ENCODE measurements around the gene FBRSL1. TPM values are rescaled to one million over a fixed set of nuclear protein-coding genes. Genes with fewer than 3 reads are reported as not detected.

Gene FBRSL1
- total and polyA plus RNA-seq, 4 donors, result 2.5 to 35.5 (median 5.6) TPM

GRCh38 chr12:132495165-132495544 is 5.2 kb downstream of the FBRSL1 start:
- peaks cover 42 to 94% (median 79%) of the 10 kb centered on the region in 4 donors for H3K4me1 ChIP-seq (ENCODE audit: control insufficient read depth in 4 of 4, insufficient read depth in 4 of 4, low read length in 3 of 4)
- H3K9ac ChIP-seq (ENCODE audit: low read depth in 1 of 2, low read length in 2 of 2), result no peak overlapping the region
- H3K27ac ChIP-seq (ENCODE audit: low read depth in 1 of 2, low read length in 2 of 2), result no peak overlapping the region
- no peak for TF ChIP-seq HNF4G (IDR thresholded peaks at IDR 0.05)
- no peak for TF ChIP-seq HNF4A (conservative IDR thresholded peaks at IDR 0.05)
- no peak for TF ChIP-seq RAD21 (IDR thresholded peaks at IDR 0.05)
- TF ChIP-seq FOXA2 (IDR thresholded peaks at IDR 0.05), result no peak
- TF ChIP-seq TAF1 (conservative IDR thresholded peaks at IDR 0.05), result no peak
- TF ChIP-seq, protein P1, sequence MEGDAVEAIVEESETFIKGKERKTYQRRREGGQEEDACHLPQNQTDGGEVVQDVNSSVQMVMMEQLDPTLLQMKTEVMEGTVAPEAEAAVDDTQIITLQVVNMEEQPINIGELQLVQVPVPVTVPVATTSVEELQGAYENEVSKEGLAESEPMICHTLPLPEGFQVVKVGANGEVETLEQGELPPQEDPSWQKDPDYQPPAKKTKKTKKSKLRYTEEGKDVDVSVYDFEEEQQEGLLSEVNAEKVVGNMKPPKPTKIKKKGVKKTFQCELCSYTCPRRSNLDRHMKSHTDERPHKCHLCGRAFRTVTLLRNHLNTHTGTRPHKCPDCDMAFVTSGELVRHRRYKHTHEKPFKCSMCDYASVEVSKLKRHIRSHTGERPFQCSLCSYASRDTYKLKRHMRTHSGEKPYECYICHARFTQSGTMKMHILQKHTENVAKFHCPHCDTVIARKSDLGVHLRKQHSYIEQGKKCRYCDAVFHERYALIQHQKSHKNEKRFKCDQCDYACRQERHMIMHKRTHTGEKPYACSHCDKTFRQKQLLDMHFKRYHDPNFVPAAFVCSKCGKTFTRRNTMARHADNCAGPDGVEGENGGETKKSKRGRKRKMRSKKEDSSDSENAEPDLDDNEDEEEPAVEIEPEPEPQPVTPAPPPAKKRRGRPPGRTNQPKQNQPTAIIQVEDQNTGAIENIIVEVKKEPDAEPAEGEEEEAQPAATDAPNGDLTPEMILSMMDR (IDR thresholded peaks at IDR 0.05; ENCODE audit: low read depth, low read length, missing input control), result no peak
- TF ChIP-seq, protein P2, sequence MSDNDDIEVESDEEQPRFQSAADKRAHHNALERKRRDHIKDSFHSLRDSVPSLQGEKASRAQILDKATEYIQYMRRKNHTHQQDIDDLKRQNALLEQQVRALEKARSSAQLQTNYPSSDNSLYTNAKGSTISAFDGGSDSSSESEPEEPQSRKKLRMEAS (IDR thresholded peaks at IDR 0.05), result no peak
- TF ChIP-seq GABPA (IDR thresholded peaks at IDR 0.05 in 1 of 2, conservative IDR thresholded peaks at IDR 0.05 in 1 of 2), result no peak
- no peak for TF ChIP-seq RXRA (IDR thresholded peaks at IDR 0.05)
- TF ChIP-seq FOXA1 (IDR thresholded peaks at IDR 0.05), result no peak
- TF ChIP-seq SP1 (IDR thresholded peaks at IDR 0.05), result no peak
- H3K9me3 ChIP-seq (ENCODE audit: control insufficient read depth in 4 of 4, low read length in 3 of 4), result no peaks in the 10 kb centered on the region
- 53% methylated on average over 9 of the region's 9 CpGs for WGBS
- peaks cover 0 to 2% (median 0%) of the 10 kb centered on the region in 4 donors for H3K36me3 ChIP-seq (ENCODE audit: control insufficient read depth in 4 of 4, insufficient read depth in 3 of 4, low read depth in 1 of 4, low read length in 3 of 4)
- no peak for DNase-seq (ENCODE audit: low spot score)
- no peak overlapping the region for H3K4me3 ChIP-seq (ENCODE audit: low read depth in 1 of 3, low read length in 3 of 3)
- no peaks in the 10 kb centered on the region for H3K27me3 ChIP-seq (ENCODE audit: control insufficient read depth in 4 of 4, insufficient read depth in 4 of 4, low read length in 3 of 4)

DNA sequence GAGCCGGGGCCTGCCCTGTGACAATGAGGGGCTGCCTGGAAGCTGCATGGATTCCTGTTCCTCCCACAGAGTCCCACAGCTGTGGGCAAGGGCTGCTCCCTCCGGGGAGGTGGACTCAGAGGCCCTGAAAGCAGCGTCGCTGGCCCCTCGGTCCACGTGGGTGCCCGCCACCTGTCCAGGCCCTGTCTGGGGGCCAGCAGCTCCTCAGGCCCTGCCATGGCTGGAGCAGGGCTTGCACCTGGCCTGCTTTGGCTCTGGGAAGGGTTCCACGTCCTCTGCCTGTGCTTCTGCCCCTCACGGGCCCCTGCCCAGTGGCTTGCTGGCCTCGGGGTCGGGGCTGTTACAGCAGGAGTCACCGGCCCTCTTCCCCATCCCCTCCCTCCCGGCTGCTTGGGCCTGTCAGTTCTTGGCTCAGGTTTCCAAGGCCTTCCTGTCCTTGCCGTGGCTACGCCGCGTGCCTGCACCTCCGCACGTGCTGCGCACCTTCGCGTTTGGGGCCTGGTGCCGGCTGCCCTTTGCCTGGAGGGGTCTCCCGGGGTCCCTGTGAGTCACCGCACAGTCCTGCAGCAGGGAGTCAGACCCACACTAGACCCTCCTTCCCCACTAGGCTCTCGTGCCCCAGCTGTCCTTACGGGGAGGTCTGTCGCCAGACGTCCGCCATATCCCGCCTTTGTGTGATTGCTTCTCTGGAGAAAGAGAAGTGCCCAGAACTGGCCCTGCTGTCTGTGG is 5.8 kb downstream of the FBRSL1 start:
- Histone ChIP-seq H3K27ac (ENCODE audit: low read depth in 1 of 2, low read length in 2 of 2) (no peak overlapping the region), H3K4me3 (ENCODE audit: low read depth in 1 of 3, low read length in 3 of 3) (no peak overlapping the region), H3K9ac (ENCODE audit: low read depth in 1 of 2, low read length in 2 of 2) (no peak overlapping the region), H3K4me1 (ENCODE audit: control insufficient read depth in 4 of 4, insufficient read depth in 4 of 4, low read length in 3 of 4) (peaks cover 44 to 99% (median 82%) of the 10 kb centered on the region in 4 donors), H3K9me3 (ENCODE audit: control insufficient read depth in 4 of 4, low read length in 3 of 4) (no peaks in the 10 kb centered on the region), H3K36me3 (ENCODE audit: control insufficient read depth in 4 of 4, insufficient read depth in 3 of 4, low read depth in 1 of 4, low read length in 3 of 4) (peaks cover 0 to 2% (median 0%) of the 10 kb centered on the region in 4 donors), H3K27me3 (ENCODE audit: control insufficient read depth in 4 of 4, insufficient read depth in 4 of 4, low read length in 3 of 4) (no peaks in the 10 kb centered on the region)
- no peak for TF ChIP-seq GABPA (IDR thresholded peaks at IDR 0.05 in 1 of 2, conservative IDR thresholded peaks at IDR 0.05 in 1 of 2)
- no peak for TF ChIP-seq TAF1 (conservative IDR thresholded peaks at IDR 0.05)
- no peak for TF ChIP-seq YY1 (IDR thresholded peaks at IDR 0.05)
- TF ChIP-seq ZBTB33 (IDR thresholded peaks at IDR 0.05), result no peak
- TF ChIP-seq SP1 (IDR thresholded peaks at IDR 0.05), result no peak
- TF ChIP-seq JUND (IDR thresholded peaks at IDR 0.05), result no peak
- TF ChIP-seq, protein P3, sequence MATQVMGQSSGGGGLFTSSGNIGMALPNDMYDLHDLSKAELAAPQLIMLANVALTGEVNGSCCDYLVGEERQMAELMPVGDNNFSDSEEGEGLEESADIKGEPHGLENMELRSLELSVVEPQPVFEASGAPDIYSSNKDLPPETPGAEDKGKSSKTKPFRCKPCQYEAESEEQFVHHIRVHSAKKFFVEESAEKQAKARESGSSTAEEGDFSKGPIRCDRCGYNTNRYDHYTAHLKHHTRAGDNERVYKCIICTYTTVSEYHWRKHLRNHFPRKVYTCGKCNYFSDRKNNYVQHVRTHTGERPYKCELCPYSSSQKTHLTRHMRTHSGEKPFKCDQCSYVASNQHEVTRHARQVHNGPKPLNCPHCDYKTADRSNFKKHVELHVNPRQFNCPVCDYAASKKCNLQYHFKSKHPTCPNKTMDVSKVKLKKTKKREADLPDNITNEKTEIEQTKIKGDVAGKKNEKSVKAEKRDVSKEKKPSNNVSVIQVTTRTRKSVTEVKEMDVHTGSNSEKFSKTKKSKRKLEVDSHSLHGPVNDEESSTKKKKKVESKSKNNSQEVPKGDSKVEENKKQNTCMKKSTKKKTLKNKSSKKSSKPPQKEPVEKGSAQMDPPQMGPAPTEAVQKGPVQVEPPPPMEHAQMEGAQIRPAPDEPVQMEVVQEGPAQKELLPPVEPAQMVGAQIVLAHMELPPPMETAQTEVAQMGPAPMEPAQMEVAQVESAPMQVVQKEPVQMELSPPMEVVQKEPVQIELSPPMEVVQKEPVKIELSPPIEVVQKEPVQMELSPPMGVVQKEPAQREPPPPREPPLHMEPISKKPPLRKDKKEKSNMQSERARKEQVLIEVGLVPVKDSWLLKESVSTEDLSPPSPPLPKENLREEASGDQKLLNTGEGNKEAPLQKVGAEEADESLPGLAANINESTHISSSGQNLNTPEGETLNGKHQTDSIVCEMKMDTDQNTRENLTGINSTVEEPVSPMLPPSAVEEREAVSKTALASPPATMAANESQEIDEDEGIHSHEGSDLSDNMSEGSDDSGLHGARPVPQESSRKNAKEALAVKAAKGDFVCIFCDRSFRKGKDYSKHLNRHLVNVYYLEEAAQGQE (IDR thresholded peaks at IDR 0.05), result no peak
- TF ChIP-seq, protein P1 (IDR thresholded peaks at IDR 0.05; ENCODE audit: low read depth, low read length, missing input control), result no peak
- WGBS, result 81% methylated on average over 31 of the region's 31 CpGs
- DNase-seq (ENCODE audit: low spot score), result no peak

Measured in liver (tissue), 9 donors.